ENCODE results near the gene NPC2. TPM values are rescaled to one million over a fixed set of nuclear protein-coding genes. Genes with fewer than 3 reads are reported as not detected.

Gene NPC2
- total RNA-seq, 1 experiment from 2014 or later = 141 TPM

GRCh38 chr14:74526854-74527585 is 33.9 kb upstream of the NPC2 start:
- in situ Hi-C loops (cut with HindIII; ENCODE audit: low pct_unique_long_range_greater_than_20kb, low sequenced_read_pairs) (no loop called here), intact Hi-C loops (cut with micrococcal nuclease; ENCODE audit: unreplicated experiment) (no loop called here)
- H3K4me3 ChIP-seq (ENCODE audit: low read depth in 2 of 2, low read length in 2 of 2) = no peak overlapping the region
- H3K27me3 ChIP-seq (ENCODE audit: control insufficient read depth, insufficient read depth, low read length) = no peaks in the 10 kb centered on the region
- no peaks in the 10 kb centered on the region for H3K36me3 ChIP-seq (ENCODE audit: control insufficient read depth, insufficient read depth, low read length)
- CTCF ChIA-PET = no interaction called here
- H3K9me3 ChIP-seq (ENCODE audit: control insufficient read depth, insufficient read depth, low read depth, low read length) = no peaks in the 10 kb centered on the region
- ATAC-seq (no peak), DNase-seq (ENCODE audit: low read depth, low spot score) (no peak)
- no TSS peak for BruUV-seq (replicated peaks)
- POLR2A ChIA-PET = no interaction called here
- no peaks in the 10 kb centered on the region for H3K4me1 ChIP-seq (ENCODE audit: control insufficient read depth, insufficient read depth, low read length)
- TF ChIP-seq CTCF (IDR thresholded peaks at IDR 0.05) (no peak), TCF7L2 (IDR thresholded peaks at IDR 0.05; ENCODE audit: low read depth, low read length) (no peak), POLR2AphosphoS5 (IDR thresholded peaks at IDR 0.05; ENCODE audit: low read depth, low read length) (no peak), REST (IDR thresholded peaks at IDR 0.05; ENCODE audit: insufficient read depth in 1 of 2, low read depth in 2 of 2, low read length in 1 of 2) (no peak), SIN3A (IDR thresholded peaks at IDR 0.05; ENCODE audit: borderline replicate concordance, insufficient read depth, low read depth, low read length) (no peak)
- no peak overlapping the region for H3K27ac ChIP-seq (ENCODE audit: low read length)

- ChIA-PET POLR2A (interaction anchor here (0.6 kb wide), 1 partner anchor 38 kb away, joined by 3 read pairs; no protein-coding TSS in a partner anchor), CTCF (interaction anchor here (0.6 kb wide), 1 partner anchor 11 kb away, joined by 4 read pairs; no protein-coding TSS in a partner anchor)
- no TSS peak for BruUV-seq (replicated peaks)
- Histone ChIP-seq H3K27me3 (ENCODE audit: control insufficient read depth, insufficient read depth, low read length) (no peaks in the 10 kb centered on the region), H3K9me3 (ENCODE audit: control insufficient read depth, insufficient read depth, low read depth, low read length) (no peaks in the 10 kb centered on the region), H3K4me3 (ENCODE audit: low read depth in 2 of 2, low read length in 2 of 2) (no peak overlapping the region), H3K4me1 (ENCODE audit: control insufficient read depth, insufficient read depth, low read length) (no peaks in the 10 kb centered on the region), H3K27ac (ENCODE audit: low read length) (no peak overlapping the region), H3K36me3 (ENCODE audit: control insufficient read depth, insufficient read depth, low read length) (no peaks in the 10 kb centered on the region)
- in situ Hi-C loops (cut with HindIII; ENCODE audit: low pct_unique_long_range_greater_than_20kb, low sequenced_read_pairs) = no loop called here
- TF ChIP-seq POLR2AphosphoS5 (IDR thresholded peaks at IDR 0.05; ENCODE audit: low read depth, low read length) = no peak
- TF ChIP-seq SIN3A (IDR thresholded peaks at IDR 0.05; ENCODE audit: borderline replicate concordance, insufficient read depth, low read depth, low read length) = no peak
- TF ChIP-seq CTCF (IDR thresholded peaks at IDR 0.05) = no peak
- intact Hi-C loops (cut with micrococcal nuclease; ENCODE audit: unreplicated experiment) = no loop called here
- ATAC-seq (no peak), DNase-seq (ENCODE audit: low read depth, low spot score) (no peak)
Measured at GRCh38 chr14:74525361-74525851, 32.3 kb upstream of the NPC2 start.
